Left kidney (tissue), 2 donors: ENCODE data around the gene SMIM36. TPM values are rescaled to one million over a fixed set of nuclear protein-coding genes. Genes with fewer than 3 reads are reported as not detected.
"Not testable (repeated sequence)": the region's sequence is repeated elsewhere in the genome, so short reads cannot be mapped to it uniquely, and the experiment has no call there.

ENCODE experiments used
- DNase-seq: peaks from one replicate; pipeline ENCODE4 v3.0.0-alpha.2; 2013
- polyA plus RNA-seq: library from polyadenylated mRNA; unstranded; fragments of 120-200 nt; gene quantifications from one replicate; pipeline ENCODE4 v1.2.1, GENCODE V29; 2013; ENCODE audit not compliant: insufficient read length

Gene SMIM36
- polyA plus RNA-seq, 1 donor: 0.05 TPM

- DNase-seq: no peak
Measured at GRCh38 chr17:55416470-55417052, 94.7 kb downstream of the SMIM36 start.

- DNase-seq: no peak
Measured at GRCh38 chr17:55416000-55416399, 95.3 kb downstream of the SMIM36 start.

DNA sequence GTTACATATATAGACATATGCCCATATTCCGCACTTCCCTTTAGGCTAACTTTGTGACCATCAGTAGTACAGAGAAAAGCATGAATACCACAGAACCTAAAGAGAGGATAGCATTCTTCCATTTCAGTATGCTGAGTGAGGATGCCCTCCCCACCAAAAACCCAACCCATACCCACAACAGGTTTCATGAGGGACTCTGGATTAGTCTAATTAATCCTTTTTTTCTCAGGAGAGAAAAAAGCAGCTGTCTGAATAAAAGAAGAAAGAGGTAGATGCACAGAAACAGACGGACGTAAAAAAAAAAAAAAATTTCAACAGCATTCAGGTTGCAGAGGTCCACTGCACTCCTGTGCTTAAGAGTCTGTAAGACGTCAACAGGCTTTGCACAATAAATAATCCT, 96.3 kb downstream of the SMIM36 start:
- no peak for DNase-seq

- DNase-seq: no peak
Measured at GRCh38 chr17:55413825-55414489, 97.3 kb downstream of the SMIM36 start.

DNA sequence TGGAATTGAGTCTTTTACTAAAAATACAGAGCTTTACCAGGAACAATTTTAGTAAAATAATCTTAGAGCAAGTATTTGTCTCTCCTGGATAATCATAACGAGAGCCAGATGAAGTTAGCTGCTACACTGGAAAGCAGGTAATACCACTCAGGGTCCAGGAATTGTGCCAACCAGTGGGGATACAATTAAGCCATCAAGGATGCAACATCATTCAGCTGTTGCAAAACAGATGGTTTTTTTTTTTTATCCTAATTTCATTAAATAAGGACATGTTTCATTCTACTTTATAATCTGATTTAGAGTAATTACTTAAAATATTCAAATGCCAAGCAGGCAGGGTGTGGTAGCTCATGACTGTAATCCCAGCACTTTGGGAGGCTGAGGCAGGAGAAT, 99.8 kb downstream of the SMIM36 start:
- DNase-seq: no peak

- DNase-seq: no peak
Measured at GRCh38 chr17:55410722-55411462, 100.4 kb downstream of the SMIM36 start.

- DNase-seq: no peak
Measured at GRCh38 chr17:55409030-55409800, 102.0 kb downstream of the SMIM36 start.

DNA sequence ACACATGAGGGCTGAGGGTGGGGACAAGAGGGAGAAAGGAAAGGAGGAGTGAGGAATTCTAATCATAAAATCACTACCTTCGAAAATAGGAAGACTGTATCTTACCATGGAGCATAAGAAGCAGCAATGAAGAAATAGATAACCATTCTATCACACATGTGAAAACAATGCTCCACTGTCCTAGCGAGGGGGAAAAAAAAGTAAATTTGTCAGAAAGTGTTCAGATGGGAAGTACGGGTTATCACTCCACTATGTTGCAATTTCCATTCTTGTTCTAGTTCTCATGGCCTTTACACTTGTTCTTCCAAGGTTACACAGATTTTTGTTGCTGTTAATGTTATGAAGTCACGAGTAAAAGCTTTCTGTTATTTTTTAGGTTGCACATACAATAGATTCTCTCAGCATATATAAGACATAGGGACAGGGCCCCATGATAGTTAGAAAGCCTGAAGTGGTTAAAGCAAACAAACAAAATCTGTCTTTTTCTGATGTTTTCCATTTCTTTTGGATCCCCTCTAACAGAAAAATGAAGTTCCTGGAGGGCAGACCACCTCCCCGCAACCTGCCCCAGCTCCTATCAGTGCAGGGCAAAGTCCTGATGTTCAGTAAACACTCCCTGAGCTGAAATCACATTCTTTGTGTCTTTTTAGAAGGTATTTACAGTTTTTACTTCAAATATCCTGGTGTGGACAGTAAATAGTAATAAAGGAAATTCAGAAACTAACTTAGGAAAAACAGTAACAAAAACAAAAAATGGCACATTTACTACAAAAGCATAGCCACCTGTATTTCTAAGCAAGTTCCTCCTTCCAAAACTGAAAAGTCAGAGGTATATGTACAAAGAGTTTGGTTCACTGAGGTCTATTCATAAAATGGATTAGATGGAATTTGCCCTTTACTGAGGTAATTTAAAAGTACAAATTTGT, 103.3 kb downstream of the SMIM36 start:
- DNase-seq: no peak

GRCh38 chr17:55405600-55405999, 105.7 kb downstream of the SMIM36 start:
- DNase-seq: no peak

DNA sequence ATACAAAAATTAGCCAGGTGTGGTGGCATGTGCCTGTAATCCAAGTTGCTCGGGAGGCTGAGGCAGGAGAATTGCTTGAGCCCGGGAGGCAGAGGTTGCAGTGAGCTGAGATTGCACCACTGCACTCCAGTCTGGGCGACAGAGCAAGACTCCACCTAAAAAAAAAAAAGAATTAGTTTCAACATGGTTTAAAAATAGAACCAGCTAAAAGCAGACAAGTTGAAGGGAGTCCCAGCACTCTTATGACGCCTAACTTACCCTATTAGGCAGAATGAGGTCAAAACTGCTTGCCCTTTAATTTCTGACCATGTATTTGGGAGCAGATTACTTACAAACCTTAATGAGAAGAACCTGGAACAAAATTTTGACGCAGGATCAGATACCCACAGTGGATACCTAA, 107.1 kb downstream of the SMIM36 start:
- DNase-seq: not testable (repeated sequence)

DNA sequence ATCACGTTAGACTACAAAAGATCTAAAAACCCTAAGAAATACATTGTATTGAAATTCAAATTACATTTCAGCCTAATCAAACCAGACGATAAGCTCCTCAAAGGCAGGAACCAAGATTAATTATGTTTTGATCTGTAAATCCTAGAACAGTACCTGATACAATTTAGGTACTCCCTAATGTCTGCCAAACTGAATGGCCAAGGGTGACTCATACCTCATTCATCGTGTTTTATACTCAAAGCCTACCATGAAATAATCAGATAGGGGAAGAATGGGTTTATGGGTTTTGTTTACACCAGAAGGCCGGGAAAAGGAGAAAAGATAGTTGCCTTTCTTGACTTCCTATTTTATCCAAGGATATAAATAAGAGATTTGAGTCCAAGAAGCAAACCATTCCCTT, 108.9 kb downstream of the SMIM36 start:
- DNase-seq: no peak

Other genes with a start within 250 kb of the SMIM36 start
- 4.8 TPM for gene HLF, start 246.5 kb downstream of the SMIM36 start, polyA plus RNA-seq
- 27.7 TPM for gene MMD, start 89.6 kb downstream of the SMIM36 start, polyA plus RNA-seq
- gene TMEM100, start 211.4 kb upstream of the SMIM36 start, polyA plus RNA-seq: 61.9 TPM
- 30.9 TPM for gene PCTP, start 239.6 kb upstream of the SMIM36 start, polyA plus RNA-seq